Measurements from ENCODE around the gene ALDH9A1. TPM values are rescaled to one million over a fixed set of nuclear protein-coding genes. Genes with fewer than 3 reads are reported as not detected.
A peak's percentile ranks its signal among the peaks of the same experiment; 100 is the strongest.

The ALDH9A1 gene
- total RNA-seq, 1 donor from 2014 or later = 68.2 TPM

- Mint-ChIP-seq H3K4me1 (ENCODE audit: low read depth, unreplicated experiment) (no peaks in the 10 kb centered on the region), H3K27ac (ENCODE audit: unreplicated experiment) (no peak overlapping the region), H3K9me3 (ENCODE audit: unreplicated experiment) (no peaks in the 10 kb centered on the region), H3K4me3 (ENCODE audit: unreplicated experiment) (no peak overlapping the region), H3K36me3 (ENCODE audit: low read depth, unreplicated experiment) (peaks cover 27% of the 10 kb centered on the region), H3K27me3 (ENCODE audit: low read depth, unreplicated experiment) (no peaks in the 10 kb centered on the region)
- no peak overlapping the region for H3K4me3 ChIP-seq (ENCODE audit: insufficient read depth, low read depth, low read length)
- H3K9ac ChIP-seq (ENCODE audit: low read length) = no peak overlapping the region
- TF ChIP-seq EZH2 (IDR thresholded peaks at IDR 0.05; ENCODE audit: insufficient read depth, low read length) = no peak
- no peak overlapping the region for H2AFZ ChIP-seq (ENCODE audit: low read depth, low read length)
- H3K4me1 ChIP-seq (ENCODE audit: insufficient read depth, low read length) = no peaks in the 10 kb centered on the region
- no peaks in the 10 kb centered on the region for H4K20me1 ChIP-seq (ENCODE audit: insufficient read depth, low read length)
- FAIRE-seq (no peak), DNase-seq (ENCODE audit: low read depth) (no peak)
- no peaks in the 10 kb centered on the region for H3K27me3 ChIP-seq (ENCODE audit: insufficient read depth, low read length)
- H3K36me3 ChIP-seq (ENCODE audit: insufficient read depth, low read length) = peaks cover 34% of the 10 kb centered on the region
- no peak overlapping the region for H3K4me2 ChIP-seq (ENCODE audit: low read length)
- no peak overlapping the region for H3K27ac ChIP-seq (ENCODE audit: low read depth, low read length)
- no peaks in the 10 kb centered on the region for H3K9me3 ChIP-seq (ENCODE audit: insufficient read depth, low read depth, low read length)
- H3K79me2 ChIP-seq (ENCODE audit: insufficient read depth, low read length) = peaks cover 4% of the 10 kb centered on the region
These were observed 43.8 kb upstream of the ALDH9A1 start for GRCh38 chr1:165742194-165742593.

- Histone ChIP-seq H3K4me2 (ENCODE audit: low read length) (no peak overlapping the region), H3K36me3 (ENCODE audit: insufficient read depth, low read length) (peaks cover 41% of the 10 kb centered on the region), H4K20me1 (ENCODE audit: insufficient read depth, low read length) (no peaks in the 10 kb centered on the region), H3K79me2 (ENCODE audit: insufficient read depth, low read length) (peaks cover 9% of the 10 kb centered on the region), H3K9ac (ENCODE audit: low read length) (no peak overlapping the region), H3K4me3 (ENCODE audit: insufficient read depth, low read depth, low read length) (no peak overlapping the region), H3K9me3 (ENCODE audit: insufficient read depth, low read depth, low read length) (no peaks in the 10 kb centered on the region), H3K27ac (ENCODE audit: low read depth, low read length) (no peak overlapping the region), H2AFZ (ENCODE audit: low read depth, low read length) (no peak overlapping the region), H3K27me3 (ENCODE audit: insufficient read depth, low read length) (no peaks in the 10 kb centered on the region), H3K4me1 (ENCODE audit: insufficient read depth, low read length) (no peaks in the 10 kb centered on the region)
- no peaks in the 10 kb centered on the region for H3K27me3 Mint-ChIP-seq (ENCODE audit: low read depth, unreplicated experiment)
- H3K4me1 Mint-ChIP-seq (ENCODE audit: low read depth, unreplicated experiment) = no peaks in the 10 kb centered on the region
- no peak overlapping the region for H3K4me3 Mint-ChIP-seq (ENCODE audit: unreplicated experiment)
- no peak for DNase-seq (ENCODE audit: low read depth)
- H3K36me3 Mint-ChIP-seq (ENCODE audit: low read depth, unreplicated experiment) = peaks cover 24% of the 10 kb centered on the region
- TF ChIP-seq CTCF (IDR thresholded peaks at IDR 0.05; ENCODE audit: insufficient read depth, low read depth, low read length) (no peak), EZH2 (IDR thresholded peaks at IDR 0.05; ENCODE audit: insufficient read depth, low read length) (no peak)
- no peak for FAIRE-seq
- no peak overlapping the region for H3K27ac Mint-ChIP-seq (ENCODE audit: unreplicated experiment)
- H3K9me3 Mint-ChIP-seq (ENCODE audit: unreplicated experiment) = no peaks in the 10 kb centered on the region
These were observed 40.4 kb upstream of the ALDH9A1 start for GRCh38 chr1:165738794-165739193.

GRCh38 chr1:165737196-165737595 is 38.8 kb upstream of the ALDH9A1 start:
- Histone ChIP-seq H3K27ac (ENCODE audit: low read depth, low read length) (no peak overlapping the region), H3K4me1 (ENCODE audit: insufficient read depth, low read length) (no peaks in the 10 kb centered on the region), H3K9ac (ENCODE audit: low read length) (no peak overlapping the region), H4K20me1 (ENCODE audit: insufficient read depth, low read length) (no peaks in the 10 kb centered on the region), H3K4me3 (ENCODE audit: insufficient read depth, low read depth, low read length) (no peak overlapping the region), H3K36me3 (ENCODE audit: insufficient read depth, low read length) (peaks cover 29% of the 10 kb centered on the region), H2AFZ (ENCODE audit: low read depth, low read length) (no peak overlapping the region), H3K4me2 (ENCODE audit: low read length) (no peak overlapping the region), H3K9me3 (ENCODE audit: insufficient read depth, low read depth, low read length) (no peaks in the 10 kb centered on the region), H3K27me3 (ENCODE audit: insufficient read depth, low read length) (no peaks in the 10 kb centered on the region), H3K79me2 (ENCODE audit: insufficient read depth, low read length) (peaks cover 9% of the 10 kb centered on the region)
- no peak for FAIRE-seq
- Mint-ChIP-seq H3K4me3 (ENCODE audit: unreplicated experiment) (no peak overlapping the region), H3K9me3 (ENCODE audit: unreplicated experiment) (no peaks in the 10 kb centered on the region), H3K27me3 (ENCODE audit: low read depth, unreplicated experiment) (no peaks in the 10 kb centered on the region), H3K27ac (ENCODE audit: unreplicated experiment) (no peak overlapping the region), H3K36me3 (ENCODE audit: low read depth, unreplicated experiment) (peaks cover 16% of the 10 kb centered on the region), H3K4me1 (ENCODE audit: low read depth, unreplicated experiment) (no peaks in the 10 kb centered on the region)
- TF ChIP-seq CTCF (IDR thresholded peaks at IDR 0.05; ENCODE audit: insufficient read depth, low read depth, low read length) = no peak
- no peak for TF ChIP-seq EZH2 (IDR thresholded peaks at IDR 0.05; ENCODE audit: insufficient read depth, low read length)
- peak; percentile 5 for DNase-seq (ENCODE audit: low read depth)

Measured in astrocyte (in vitro differentiated cells and primary cell).